Ovary (tissue), 9 donors: ENCODE measurements around the gene MCCC2. TPM values are rescaled to one million over a fixed set of nuclear protein-coding genes. Genes with fewer than 3 reads are reported as not detected.

Source experiments
- DNase-seq, 5 donors: peaks; one replicate each; pipeline ENCODE4 v3.0.0-alpha.2; 2019 to 2020
- H3K27ac ChIP-seq, 2 donors: fragments of 200-600 bp; one replicate each; pipeline versions ENCODE4 v1.5.1 to v1.8.0; 2019 to 2022
- H3K27me3 ChIP-seq: fragments of 200-600 bp; one replicate; pipeline ENCODE4 v1.8.0; 2022
- H3K36me3 ChIP-seq: fragments of 200-600 bp; sonication (generic); one replicate; pipeline ENCODE4 v1.5.1; 2019
- H3K4me1 ChIP-seq: one replicate; pipeline ENCODE4 v1.8.1; 2013; ENCODE audit warnings: mild to moderate bottlenecking, moderate library complexity; ENCODE audit not compliant: insufficient read depth
- H3K4me3 ChIP-seq: fragments of 200-600 bp; sonication (generic); one replicate; pipeline ENCODE4 v1.5.1; 2017
- H3K9me3 ChIP-seq, 2 donors: fragments of 200-600 bp in 1 of 2; sonication (generic) in 1 of 2; one replicate each; pipeline versions ENCODE4 v1.5.1 to v1.8.1; 2013 to 2019; ENCODE audit warnings: mild to moderate bottlenecking in 1 of 2, moderate library complexity in 1 of 2
- EP300 ChIP-seq: sonication (generic); formaldehyde crosslinking; IDR thresholded peaks from one replicate; pipeline ENCODE4 v1.6.1; 2017; ENCODE audit warnings: antibody characterized with exemption
- POLR2A ChIP-seq: fragments of 450-650 bp; IDR thresholded peaks from one replicate; pipeline ENCODE4 v1.6.1; 2017; ENCODE audit warnings: antibody characterized with exemption, mild to moderate bottlenecking, moderate library complexity
- WGBS, 3 donors: extraction: QIAGEN DNeasy Blood & Tissue Kit in 1 of 3; methylation state at CpG; one replicate each; pipeline versions ENCODE4 v1.1.5 to v1.1.7; 2013 to 2017; 5-methylcytosine and 5-hydroxymethylcytosine counted together
- intact Hi-C, 4 donors: fragments of 100-400 bp; cut with DNase I; formaldehyde crosslinking; loops; one replicate each; pipeline versions ENCODE4 v1.11.0 to v1.15.1; 2022 to 2023
- polyA plus RNA-seq, 2 donors: library from polyadenylated mRNA; stranded (reverse); fragments of 200-250 nt in 1 of 2; fragments of 350-450 nt in 1 of 2; fragmentation: Illumina TruSeq in 1 of 2; extraction: RNeasy Lipid Tissue Mini Kit (QIAGEN cat#74804) in 1 of 2; gene quantifications; one replicate each; pipeline ENCODE4 v1.2.3, GENCODE V29; 2013 to 2014
- total RNA-seq, 7 donors: library from RNA; depleted of rRNA in 2 of 7; stranded (reverse); fragments of >200 nt in 2 of 7; fragmentation: NEBNext Ultra II Directional in 3 of 7; extraction: Animal tissue kit (Norgen Biotek cat#: 25700) in 3 of 7; gene quantifications; one replicate each; pipeline versions ENCODE4 v1.1.0 to v1.2.4, GENCODE V29; 2016 to 2023
- TF ChIP-seq, protein P1 (sequence below), 3 donors: fragments of 450-650 bp in 2 of 3; fragments of 200-600 bp in 1 of 3; IDR thresholded peaks; one replicate each; pipeline versions ENCODE4 v1.5.1 to v1.8.0; 2016 to 2022; ENCODE audit warnings: antibody characterized with exemption in 3 of 3, mild to moderate bottlenecking in 1 of 3
- donor health status: DM: no; HTN: no; CAD: no; lungs with moderate emphysema.
- donor health status: DM: no; HTN: no; CAD: no.
- donor health status: Bipolar disorder and iron deficiency.
- donor health status: DM: yes; HTN: yes; CAD: no.
- donor health status: DM: no; HTN: no; CAD: no.
- donor health status: DM: yes; HTN: yes; CAD: no.

Gene MCCC2
- total and polyA plus RNA-seq, 9 donors = 15.8 to 59.6 (median 27.0) TPM

DNA sequence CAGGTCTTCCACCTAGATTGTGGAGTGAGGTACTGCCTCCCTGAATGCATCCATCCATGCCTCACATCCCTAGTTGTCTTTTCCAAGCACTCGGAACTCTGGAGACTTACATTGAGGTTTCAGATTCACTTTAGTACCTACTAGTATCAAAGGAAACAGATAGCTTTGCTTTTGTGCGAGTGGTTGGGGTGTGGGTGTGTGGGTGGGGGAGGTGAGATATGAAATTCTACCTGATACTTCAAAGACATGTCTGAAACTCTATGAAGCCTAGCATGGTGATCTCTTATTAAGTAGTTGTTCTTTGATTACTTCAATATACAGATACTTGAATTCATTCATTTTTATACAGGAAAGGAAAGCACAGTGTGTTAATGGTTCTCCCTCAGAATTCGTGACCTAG lies 64.4 kb downstream of the MCCC2 start:
- Histone ChIP-seq H3K4me3 (no peak overlapping the region), H3K27ac (no peak overlapping the region), H3K36me3 (no peaks in the 10 kb centered on the region), H3K27me3 (no peaks in the 10 kb centered on the region), H3K4me1 (no peaks in the 10 kb centered on the region), H3K9me3 (no peaks in the 10 kb centered on the region)
- intact Hi-C loops = no loop called here
- TF ChIP-seq, protein P1, sequence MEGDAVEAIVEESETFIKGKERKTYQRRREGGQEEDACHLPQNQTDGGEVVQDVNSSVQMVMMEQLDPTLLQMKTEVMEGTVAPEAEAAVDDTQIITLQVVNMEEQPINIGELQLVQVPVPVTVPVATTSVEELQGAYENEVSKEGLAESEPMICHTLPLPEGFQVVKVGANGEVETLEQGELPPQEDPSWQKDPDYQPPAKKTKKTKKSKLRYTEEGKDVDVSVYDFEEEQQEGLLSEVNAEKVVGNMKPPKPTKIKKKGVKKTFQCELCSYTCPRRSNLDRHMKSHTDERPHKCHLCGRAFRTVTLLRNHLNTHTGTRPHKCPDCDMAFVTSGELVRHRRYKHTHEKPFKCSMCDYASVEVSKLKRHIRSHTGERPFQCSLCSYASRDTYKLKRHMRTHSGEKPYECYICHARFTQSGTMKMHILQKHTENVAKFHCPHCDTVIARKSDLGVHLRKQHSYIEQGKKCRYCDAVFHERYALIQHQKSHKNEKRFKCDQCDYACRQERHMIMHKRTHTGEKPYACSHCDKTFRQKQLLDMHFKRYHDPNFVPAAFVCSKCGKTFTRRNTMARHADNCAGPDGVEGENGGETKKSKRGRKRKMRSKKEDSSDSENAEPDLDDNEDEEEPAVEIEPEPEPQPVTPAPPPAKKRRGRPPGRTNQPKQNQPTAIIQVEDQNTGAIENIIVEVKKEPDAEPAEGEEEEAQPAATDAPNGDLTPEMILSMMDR (IDR thresholded peaks at IDR 0.05) = no peak
- TF ChIP-seq POLR2A (no peak), EP300 (no peak)
- DNase-seq = no peak
- 75 to 85% (median 79%) methylated on average over 3 of the region's 3 CpGs for WGBS, 3 donors

DNA sequence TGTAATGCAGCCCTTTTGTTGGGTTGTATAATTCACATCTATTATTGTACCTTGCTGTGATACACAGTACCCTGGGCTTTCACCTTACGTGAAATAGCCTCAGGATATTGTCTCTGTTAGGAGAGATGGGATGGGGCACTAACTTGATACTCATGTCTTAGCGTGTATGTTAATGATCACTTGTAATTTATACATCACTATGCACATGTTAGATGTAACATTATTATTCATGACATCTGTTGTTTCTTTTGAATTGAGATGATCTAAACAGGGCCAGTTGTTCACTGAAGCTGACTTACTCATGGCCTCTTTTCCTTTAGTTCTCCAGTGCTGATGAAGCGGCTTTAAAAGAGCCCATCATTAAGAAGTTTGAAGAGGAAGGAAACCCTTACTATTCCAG lies 65.2 kb downstream of the MCCC2 start:
- Histone ChIP-seq H3K4me1 (no peaks in the 10 kb centered on the region), H3K4me3 (no peak overlapping the region), H3K27ac (no peak overlapping the region), H3K9me3 (no peaks in the 10 kb centered on the region), H3K27me3 (no peaks in the 10 kb centered on the region), H3K36me3 (no peaks in the 10 kb centered on the region)
- no peak for DNase-seq
- intact Hi-C loops = no loop called here
- TF ChIP-seq POLR2A = no peak
- 61 to 65% (median 64%) methylated on average over 3 of the region's 3 CpGs for WGBS, 3 donors

DNA sequence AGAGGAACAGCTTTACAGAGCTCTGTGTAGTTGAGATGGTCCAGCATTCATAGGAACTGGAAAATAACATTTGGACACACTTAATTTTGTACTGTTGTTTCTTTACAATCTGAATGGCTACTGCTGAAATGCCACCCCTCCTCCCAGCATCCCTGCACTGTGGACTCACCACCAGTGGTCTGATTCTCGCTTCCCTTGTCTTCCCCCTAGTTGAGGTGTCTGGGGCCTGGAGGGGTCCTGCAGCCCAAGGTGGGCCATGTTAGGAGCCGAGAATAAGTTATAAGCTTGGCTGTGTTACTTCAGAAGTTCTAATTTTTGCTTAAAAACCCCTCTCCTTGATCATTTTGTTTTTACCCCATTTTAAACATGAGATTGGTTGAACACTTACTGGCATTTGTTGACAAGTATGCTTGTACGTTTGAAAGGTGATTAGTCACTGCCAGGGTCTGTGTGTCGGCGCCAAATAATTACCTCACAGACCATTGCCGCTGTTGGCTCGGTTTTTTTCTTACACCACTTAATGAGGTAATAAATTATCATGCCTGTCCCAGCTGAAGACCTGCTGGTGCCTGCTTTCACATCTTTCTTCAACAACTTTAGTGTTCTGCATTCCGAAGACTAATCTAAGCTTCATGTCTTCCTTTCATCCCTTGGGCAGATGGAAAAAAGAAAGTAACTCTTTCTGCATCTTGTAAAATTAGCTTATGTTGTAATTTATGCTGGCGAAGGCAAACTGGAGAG lies 65.8 kb downstream of the MCCC2 start:
- Histone ChIP-seq H3K27me3 (no peaks in the 10 kb centered on the region), H3K9me3 (no peaks in the 10 kb centered on the region), H3K4me3 (no peak overlapping the region), H3K27ac (no peak overlapping the region), H3K4me1 (no peaks in the 10 kb centered on the region), H3K36me3 (no peaks in the 10 kb centered on the region)
- intact Hi-C loops = no loop called here
- DNase-seq = no peak
- TF ChIP-seq, protein P1 (IDR thresholded peaks at IDR 0.05) = no peak
- TF ChIP-seq POLR2A (no peak), EP300 (no peak)
- 40 to 58% (median 50%) methylated on average over 9 of the region's 9 CpGs for WGBS, 3 donors

DNA sequence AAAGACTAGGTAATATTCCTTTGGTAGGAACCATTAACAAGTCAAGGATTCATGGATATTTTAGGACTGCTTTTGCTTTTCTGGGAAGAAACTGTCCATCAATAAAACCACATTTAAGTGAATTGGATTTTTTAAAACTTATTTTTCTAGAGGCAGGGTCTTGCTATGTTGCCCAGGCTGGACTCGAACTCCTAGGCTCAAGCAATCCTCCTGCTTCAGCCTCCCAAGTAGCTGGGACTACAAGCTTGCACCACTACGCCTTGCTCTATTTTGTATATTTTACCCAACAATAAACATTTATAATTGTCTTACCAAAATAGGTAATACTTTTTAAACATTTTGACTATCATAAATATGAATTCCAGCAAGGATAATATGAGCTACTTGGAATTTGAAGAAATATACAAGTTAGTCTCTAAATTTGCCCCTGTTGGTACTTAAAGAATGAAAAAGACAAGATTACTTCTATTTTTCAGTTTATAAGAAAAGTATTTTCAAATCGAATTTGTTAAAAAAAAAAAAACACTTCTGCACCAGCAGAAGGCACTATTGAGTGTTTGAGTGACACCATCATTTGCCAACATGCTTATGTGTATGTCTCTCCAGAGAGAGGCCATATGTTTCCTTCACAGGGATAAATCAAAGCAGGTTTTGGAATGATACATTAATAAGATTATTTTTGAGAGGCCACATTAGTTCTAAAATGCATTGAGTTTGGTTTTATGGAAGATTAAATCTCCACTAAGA lies 71.9 kb downstream of the MCCC2 start:
- Histone ChIP-seq H3K27ac (no peak overlapping the region), H3K27me3 (no peaks in the 10 kb centered on the region), H3K36me3 (no peaks in the 10 kb centered on the region), H3K4me3 (no peak overlapping the region), H3K4me1 (no peaks in the 10 kb centered on the region), H3K9me3 (no peaks in the 10 kb centered on the region)
- TF ChIP-seq EP300 (no peak), POLR2A (no peak)
- TF ChIP-seq, protein P1 (IDR thresholded peaks at IDR 0.05) = no peak
- intact Hi-C loops = no loop called here
- DNase-seq = no peak
- 78 to 87% (median 79%) methylated on average over 3 of the region's 3 CpGs for WGBS, 3 donors

DNA sequence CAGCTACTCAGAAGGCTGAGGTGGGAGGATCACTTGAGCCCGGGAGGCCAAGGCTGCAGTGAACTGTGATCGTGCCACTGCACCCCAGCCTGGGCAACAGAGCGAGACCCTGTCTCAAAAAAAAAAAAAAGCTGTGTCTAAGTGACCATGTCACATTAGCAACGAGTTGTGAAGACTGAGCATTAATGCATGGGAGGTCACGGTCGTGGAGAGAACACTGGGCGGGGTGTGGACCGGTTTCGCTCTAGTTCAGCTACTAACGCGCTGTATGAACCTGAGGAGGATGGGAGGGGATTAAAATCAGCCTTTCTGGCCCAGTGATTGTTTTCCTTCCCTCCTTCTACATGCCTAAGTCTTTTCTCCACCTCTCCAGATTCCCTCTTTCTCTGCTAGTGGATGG lies 75.2 kb downstream of the MCCC2 start:
- Histone ChIP-seq H3K4me1 (no peaks in the 10 kb centered on the region), H3K4me3 (no peak overlapping the region), H3K36me3 (no peaks in the 10 kb centered on the region), H3K9me3 (no peaks in the 10 kb centered on the region), H3K27ac (no peak overlapping the region), H3K27me3 (no peaks in the 10 kb centered on the region)
- DNase-seq = no peak
- no peak for TF ChIP-seq EP300
- intact Hi-C loops = no loop called here
- WGBS, 3 donors = 93 to 94% (median 94%) methylated on average over 11 of the region's 11 CpGs
